Ishikawa (cell line): ENCODE data around the gene TBCD.

Experiments used
- EP300 ChIP-seq: IDR thresholded peaks from 2 replicates; pipeline ENCODE4 v1.6.1; 2012; ENCODE audit warnings: borderline replicate concordance
- NFIC ChIP-seq: IDR thresholded peaks from 2 replicates; pipeline ENCODE4 v1.6.1; 2012
- RAD21 ChIP-seq: IDR thresholded peaks from 2 replicates; pipeline ENCODE4 v1.6.1; 2012; ENCODE audit warnings: low read depth
- REST ChIP-seq: IDR thresholded peaks from 2 replicates; pipeline ENCODE4 v1.6.1; 2012; ENCODE audit warnings: low read depth, mild to moderate bottlenecking
- TAF1 ChIP-seq: IDR thresholded peaks from 2 replicates; pipeline ENCODE4 v1.6.1; 2012; ENCODE audit warnings: low read depth, mild to moderate bottlenecking
- TEAD4 ChIP-seq: IDR thresholded peaks from 2 replicates; pipeline ENCODE4 v1.6.1; 2012
- YY1 ChIP-seq: IDR thresholded peaks from 2 replicates; pipeline ENCODE4 v1.6.1; 2012; ENCODE audit warnings: low read depth
- TF ChIP-seq, protein P1 (sequence below): IDR thresholded peaks from 2 replicates; pipeline ENCODE4 v1.6.1; 2012

DNA sequence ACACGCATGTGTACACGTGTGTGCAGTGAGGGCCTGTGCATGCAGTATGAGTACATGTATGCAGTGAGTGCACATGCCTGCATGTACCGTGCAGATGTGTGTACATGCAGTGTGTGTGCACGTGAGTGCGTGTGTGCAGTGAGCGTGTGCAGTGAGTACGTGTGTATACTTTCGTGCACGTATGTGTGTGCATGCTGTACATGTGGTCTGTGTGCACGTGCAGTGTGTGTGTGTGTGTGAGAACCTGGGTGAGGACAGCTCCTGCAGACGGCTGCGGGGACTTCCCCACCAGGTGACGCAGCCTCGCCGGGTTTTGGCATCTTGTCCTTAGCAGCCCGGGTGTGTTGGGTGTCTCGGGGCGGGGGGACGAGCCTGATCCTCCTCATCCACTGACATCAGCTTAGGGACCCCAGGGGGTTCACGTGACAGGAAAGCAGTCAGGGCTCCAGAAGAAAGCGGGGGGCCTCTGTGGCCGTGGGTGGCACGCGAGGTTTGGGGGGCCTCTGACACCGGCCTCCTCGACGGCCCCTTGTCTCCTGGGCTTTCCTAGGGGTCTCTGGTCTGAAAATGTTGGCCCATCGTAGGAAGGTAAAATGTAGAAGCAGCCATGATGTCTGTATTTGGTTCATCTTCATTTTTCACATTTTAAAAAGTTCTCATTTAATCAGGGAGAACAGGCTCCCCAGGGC is 207.5 kb downstream of the TBCD start:
- TF ChIP-seq REST (no peak), YY1 (no peak), NFIC (no peak), RAD21 (no peak), EP300 (no peak), TEAD4 (no peak), TAF1 (no peak)
- TF ChIP-seq, protein P1, sequence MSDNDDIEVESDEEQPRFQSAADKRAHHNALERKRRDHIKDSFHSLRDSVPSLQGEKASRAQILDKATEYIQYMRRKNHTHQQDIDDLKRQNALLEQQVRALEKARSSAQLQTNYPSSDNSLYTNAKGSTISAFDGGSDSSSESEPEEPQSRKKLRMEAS: no peak
